ENCODE data around the gene SBNO2.
A peak's percentile ranks its signal among the peaks of the same experiment; 100 is the strongest.
"Not testable (repeated sequence)": the region's sequence is repeated elsewhere in the genome, so short reads cannot be mapped to it uniquely, and the experiment has no call there.

Gene SBNO2

DNA sequence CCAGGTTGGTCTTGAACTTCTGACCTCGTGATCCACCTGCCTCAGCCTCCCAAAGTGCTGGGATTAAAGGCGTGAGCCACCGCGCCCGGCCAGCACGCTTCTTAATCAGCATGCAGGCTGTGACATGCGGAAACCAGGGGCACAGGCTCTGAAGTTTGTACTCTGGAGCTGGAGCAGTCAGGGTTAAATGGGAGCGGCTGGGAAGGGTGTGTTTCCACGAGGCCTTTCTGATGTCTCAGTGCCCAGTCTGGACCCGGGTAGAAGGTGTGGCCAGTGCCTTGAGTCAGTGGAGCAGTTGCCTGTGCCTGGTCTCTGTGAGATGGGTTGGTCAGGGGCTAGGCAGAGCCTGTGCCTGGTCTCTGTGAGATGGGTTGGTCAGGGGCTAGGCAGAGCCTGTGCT lies 34.8 kb upstream of the SBNO2 start:
- not testable (repeated sequence) for DNase-seq

DNA sequence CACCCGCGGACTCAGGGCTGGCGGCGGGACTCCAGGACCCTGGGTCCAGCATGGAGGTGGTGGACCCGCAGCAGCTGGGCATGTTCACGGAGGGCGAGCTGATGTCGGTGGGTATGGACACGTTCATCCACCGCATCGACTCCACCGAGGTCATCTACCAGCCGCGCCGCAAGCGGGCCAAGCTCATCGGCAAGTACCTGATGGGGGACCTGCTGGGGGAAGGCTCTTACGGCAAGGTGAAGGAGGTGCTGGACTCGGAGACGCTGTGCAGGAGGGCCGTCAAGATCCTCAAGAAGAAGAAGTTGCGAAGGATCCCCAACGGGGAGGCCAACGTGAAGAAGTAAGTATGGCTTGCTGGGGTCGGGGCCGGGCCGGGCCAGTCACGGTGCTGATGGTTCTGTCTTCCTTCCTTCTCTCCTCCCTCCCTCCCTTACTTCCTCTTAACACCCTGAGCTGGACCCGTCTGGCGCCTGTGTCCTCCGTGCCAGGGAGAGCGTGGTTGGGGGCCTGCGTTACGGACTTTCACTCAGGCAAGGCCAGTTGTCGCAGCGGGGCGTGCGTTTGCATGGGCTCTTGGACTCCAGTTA lies 32.9 kb upstream of the SBNO2 start:
- DNase-seq = peak; percentile 41

DNA sequence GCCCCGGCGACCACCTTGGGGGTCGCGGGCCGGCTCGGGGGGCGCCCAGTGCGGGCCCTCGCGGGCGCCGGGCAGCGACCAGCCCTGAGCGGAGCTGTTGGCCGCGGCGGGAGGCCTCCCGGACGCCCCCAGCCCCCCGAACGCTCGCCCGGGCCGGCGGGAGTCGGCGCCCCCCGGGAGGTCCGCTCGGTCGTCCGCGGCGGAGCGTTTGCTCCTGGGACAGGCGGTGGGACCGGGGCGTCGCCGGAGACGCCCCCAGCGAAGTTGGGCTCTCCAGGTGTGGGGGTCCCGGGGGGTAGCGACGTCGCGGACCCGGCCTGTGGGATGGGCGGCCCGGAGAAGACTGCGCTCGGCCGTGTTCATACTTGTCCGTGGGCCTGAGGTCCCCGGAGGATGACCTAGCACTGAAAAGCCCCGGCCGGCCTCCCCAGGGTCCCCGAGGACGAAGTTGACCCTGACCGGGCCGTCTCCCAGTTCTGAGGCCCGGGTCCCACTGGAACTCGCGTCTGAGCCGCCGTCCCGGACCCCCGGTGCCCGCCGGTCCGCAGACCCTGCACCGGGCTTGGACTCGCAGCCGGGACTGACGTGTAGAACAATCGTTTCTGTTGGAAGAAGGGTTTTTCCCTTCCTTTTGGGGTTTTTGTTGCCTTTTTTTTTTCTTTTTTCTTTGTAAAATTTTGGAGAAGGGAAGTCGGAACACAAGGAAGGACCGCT lies 32.2 kb upstream of the SBNO2 start:
- DNase-seq = no peak

DNA sequence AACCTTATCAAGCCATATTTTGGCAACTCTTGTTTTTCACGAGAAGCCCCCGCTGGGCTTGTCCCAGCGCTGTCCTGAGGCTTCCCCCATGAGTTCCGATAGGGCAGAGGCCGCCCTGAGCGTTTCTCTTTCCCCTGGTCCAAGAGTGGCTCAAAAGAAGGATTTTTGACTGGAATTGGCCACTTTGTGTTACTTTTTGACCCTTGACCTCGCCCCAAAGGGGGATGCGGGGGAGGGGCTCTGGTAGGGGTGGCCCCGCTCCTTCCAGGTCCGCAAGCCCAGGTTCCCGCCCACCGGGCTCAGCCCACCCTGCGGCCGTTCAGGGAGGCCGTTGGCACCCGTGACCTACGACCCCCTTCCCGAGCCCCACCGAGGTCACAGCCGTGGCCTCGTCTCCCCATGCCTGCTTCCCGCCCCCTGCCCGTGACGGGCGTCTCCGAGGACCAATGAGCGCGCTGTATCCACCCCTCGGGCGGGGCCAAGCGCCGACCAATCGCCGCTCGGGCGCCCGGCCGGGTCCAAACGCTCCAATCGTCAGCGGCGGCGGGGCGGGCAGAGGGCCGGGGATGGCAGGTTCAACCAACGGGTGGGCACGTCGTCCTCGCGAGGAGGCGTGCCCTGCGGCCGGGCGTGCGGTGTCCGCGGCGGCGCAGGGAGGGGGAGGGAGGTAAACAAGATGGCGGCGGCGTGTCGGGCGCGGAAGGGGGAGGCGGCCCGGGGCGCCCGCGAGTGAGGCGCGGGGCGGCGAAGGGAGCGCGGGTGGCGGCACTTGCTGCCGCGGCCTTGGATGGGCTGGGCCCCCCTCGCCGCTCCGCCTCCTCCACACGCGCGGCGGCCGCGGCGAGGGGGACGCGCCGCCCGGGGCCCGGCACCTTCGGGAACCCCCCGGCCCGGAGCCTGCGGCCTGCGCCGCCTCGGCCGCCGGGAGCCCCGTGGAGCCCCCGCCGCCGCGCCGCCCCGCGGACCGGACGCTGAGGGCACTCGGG lies 31.3 kb upstream of the SBNO2 start, which contains the start of gene STK11:
STK11 (plus strand) TSS at position 665 of the 986 bp plus-strand sequence. CDS start 1,136 bp downstream, outside the sequence.
- DNase-seq = peak; percentile 100

DNA sequence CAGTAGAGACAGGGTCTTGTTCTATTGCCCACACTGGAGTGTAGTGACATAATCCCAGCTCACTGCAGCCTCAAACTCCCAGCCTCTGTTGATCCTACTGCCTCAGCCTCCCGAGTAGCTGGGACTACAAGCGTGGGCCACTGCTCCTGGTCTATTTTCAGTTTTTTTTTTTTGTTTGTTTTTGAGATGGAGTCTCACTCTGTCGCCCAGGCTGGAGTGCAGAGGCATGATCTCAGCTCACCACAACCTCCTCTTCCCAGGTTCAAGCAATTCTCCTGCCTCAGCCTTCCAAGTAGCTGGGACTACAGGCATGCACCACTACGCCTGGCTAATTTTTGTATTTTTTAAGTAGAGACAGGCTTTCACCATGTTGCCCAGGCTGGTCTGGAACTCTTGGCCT lies 26.5 kb upstream of the SBNO2 start:
- not testable (repeated sequence) for DNase-seq

DNA sequence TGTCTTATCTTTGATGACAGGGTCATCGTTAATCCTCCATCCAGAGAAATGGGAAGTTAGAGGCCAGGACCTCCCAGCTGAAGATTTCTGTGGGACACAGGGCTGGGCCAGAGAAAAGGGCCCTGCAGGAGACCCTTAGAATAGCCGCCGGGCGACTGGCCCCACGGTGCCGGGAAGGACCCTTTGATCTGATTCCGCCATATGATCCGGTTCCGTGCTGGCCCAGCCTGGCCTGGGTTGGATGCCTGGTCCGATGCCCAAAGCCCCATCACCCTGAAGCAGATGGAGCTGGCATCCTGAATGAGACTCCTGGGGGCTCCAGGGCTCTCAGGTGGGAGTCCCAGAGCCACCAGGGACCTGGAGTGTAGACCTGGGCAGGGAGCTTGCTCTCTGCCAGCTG lies 25.5 kb upstream of the SBNO2 start:
- DNase-seq = no peak

DNA sequence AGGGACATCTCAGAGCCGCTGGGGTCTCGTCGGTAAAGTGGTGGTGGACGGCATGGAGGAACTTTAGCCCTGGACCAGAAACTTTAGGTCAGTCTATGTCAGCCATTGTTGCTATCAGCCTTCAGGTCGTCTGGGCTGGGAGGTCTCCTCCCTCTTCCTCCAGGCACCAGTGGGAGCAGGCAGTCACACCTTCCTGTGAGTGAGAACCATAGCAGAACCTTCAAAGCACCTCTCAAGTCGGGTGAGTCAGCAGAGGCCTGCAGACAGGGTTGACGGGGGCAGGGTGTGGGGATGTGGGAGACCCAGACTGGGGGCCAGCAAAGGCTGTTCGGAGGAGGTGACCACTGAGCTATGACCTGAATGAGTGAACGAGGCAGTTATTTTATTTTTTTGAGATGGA lies 15.4 kb upstream of the SBNO2 start:
- peak; percentile 68 for DNase-seq

DNA sequence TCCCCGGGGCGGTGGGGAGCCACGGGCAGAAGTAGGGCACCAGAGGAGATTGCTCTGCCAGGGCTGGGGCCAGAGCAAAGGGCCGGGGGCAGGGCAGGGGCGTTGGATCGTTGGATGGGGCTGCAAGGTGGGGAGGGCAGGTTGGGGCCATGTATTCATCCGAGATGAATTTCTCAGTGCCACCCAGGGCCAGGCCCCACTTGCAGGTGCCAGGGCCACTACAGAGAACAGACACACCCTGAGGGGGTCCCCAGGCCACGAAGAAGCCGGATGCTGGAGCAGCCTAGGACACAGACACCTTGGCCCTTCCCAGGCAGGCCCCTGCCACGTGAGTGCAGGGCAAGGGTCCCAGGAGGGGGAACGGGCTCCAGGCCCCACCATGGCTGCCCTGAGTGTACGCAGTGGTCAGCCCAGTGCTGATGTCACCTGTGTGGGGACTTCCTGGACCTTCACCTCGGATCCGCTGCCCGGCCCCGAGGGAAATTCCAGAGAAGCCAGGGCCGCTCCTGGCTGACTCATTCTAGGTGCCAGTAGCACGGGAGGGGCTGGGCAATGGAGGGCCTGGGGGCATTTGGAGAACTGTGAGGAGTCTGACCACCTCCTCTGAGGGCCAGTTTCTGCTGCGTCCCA lies 9.6 kb upstream of the SBNO2 start:
- no peak for DNase-seq

DNA sequence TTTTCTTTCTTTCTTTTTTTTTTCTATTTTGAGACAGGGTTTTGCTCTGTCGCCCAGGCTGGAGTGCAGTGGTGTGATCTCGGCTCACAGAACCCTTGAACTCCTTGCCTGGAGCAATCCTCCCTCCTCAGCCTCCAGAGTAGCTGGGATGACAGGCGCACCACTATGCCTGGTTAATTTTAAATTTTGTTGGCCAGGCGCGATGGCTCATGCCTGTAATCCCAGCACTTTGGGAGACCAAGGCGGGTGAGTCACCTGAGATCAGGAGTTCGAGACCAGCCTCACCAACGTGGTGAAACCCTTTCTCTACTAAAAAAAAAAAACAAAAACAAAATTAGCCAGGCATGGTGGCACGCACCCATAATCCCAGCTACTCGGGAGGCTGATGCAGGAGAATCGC lies 8.7 kb upstream of the SBNO2 start:
- no peak for DNase-seq

DNA sequence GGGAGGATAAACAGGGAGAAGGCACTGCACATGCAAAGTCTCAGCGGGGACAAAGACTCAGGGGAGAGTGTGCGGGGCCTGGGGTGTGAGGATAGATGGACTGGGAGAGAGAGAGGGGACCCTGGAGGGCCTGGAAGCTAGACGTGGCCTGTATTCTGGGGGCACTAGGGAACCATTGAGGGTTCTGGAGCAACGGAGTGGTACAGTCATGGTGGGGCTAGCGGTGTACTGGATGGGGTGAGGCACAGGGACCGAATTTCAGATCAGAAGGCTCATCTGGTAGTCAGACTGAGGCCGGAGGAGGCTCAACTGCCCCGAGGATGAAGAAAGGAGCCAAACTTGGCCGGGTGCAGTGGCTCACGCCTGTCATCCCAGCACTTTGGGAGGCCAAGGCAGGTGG lies 8.0 kb upstream of the SBNO2 start:
- DNase-seq = no peak

DNA sequence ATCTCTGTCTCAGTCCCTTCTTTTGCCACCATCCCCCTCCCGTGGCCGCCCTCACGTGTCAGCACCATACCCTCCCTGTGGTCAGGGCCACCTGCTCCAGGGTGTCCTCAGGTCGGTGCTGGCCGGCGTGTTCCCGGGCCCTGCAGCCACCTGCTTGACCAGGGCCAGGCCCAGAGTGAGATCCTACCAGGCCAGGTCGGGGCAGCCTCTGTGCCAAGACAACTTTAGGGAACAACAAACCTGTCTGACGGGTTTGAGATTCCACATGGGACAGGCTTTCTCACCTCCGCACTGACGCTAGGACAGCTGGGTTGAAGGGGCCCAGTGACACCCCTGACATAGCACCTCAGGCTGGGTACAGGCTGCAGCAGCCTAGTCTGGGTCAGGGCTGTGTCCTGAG lies 7.5 kb upstream of the SBNO2 start:
- no peak for DNase-seq

DNA sequence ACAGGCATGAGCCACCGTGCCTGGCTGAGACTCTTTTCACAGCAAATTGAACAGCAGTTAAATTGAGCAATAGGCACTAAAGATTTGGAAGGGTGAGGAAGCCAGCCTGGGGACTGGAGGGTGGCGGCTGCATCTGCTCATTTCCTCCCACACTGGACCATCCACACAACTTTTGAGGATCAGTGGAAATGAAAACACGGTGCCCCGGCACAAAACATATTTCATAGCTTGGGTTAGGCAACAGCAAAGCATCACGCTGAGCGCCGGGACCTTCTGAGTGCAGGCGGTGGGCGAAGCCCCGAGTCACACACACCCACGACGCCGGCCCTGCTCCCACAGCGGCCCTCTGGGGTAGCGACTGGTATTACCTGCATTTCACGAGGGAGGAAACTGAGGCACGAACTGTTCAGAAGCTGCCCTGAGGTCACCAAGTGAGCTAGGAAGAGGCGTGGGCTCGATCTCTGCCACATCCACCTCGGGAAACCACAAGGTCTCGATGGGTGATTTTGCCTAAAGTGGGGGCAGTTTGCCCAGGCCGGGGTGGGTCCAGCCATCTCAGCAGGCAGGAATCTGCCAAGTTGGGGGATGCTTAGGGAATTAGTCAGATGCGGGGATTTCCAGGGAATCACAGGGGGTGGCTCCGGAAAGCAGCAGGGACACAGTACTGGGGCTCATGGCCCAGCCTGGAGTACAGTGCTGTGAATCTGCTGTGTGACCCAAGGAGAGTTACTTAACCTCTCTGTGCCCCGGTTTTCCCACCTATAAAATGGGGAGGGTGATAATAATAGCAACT lies 3.5 kb upstream of the SBNO2 start:
- no peak for DNase-seq

DNA sequence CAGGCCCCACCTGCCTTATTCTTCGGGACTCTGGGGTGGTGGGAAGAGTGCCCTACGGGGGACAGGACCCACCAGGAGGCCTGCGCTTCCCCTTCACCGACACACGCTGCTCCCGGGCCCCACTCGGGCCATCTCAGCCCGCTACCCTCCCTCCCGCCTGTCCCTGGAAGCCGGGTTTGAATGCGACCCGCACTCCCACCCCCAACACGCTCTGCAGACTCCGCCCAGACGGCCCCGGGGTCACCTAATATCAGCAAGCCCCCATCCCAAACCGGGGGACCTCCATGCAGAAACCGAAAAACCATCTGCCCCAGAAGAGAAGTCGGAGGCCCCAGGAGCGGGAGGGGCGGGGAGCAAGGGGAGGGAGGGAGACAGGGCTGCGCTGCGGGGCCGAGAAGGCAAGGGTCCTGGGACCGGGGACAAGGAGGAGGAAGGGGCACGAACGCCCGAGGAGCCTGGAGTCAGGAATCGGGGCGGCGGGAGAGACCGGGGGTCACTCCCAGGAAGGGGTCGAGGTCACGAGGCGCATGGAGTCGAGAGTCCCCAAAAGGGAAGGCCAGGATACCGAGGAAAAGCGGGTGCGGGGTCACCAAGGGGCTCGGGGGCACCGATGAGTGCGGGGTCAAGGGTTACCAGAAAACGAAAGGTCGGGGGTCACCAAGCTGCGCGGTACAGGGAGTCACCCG lies 766 bp downstream of the SBNO2 start:
- DNase-seq = peak; percentile 52

DNA sequence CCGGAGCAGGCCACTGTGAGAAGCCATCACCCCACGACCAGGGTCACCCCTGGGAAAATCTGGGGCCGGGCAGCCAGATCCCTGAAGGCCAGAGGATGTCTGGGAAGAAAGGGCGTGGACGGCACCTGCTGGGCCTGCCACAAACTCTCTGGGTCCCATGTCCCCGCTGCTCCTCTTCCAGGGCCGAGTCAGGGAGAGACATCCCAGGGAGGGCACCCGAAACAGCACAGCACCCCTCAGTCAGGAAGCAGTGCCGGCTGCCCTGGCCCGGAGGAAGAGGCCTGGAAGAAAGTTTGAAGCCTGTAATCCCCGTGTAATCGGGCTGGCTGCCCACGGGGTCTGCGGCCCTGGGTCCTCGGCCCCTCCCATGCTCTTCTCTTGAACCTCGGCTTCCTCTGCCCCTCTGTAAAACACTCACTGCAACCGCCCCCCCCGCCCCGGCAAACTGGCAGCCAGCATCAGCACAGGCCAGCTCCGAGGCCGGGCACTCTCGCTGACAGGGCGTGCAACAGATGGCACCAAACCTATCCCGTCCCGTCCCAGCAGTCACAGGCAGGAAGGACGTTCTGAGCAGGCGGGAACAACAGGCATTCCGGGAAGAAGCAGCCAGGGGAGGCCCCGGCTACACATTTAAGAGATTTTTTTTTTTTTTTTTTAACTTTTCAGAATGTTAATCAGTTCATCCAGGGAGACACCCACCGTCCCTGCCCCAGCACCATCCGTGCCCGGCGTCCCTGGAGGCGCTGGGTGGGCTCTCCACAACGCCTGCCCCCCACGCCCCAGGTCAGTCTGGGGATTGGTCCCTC lies 1.5 kb downstream of the SBNO2 start:
- no peak for DNase-seq

DNA sequence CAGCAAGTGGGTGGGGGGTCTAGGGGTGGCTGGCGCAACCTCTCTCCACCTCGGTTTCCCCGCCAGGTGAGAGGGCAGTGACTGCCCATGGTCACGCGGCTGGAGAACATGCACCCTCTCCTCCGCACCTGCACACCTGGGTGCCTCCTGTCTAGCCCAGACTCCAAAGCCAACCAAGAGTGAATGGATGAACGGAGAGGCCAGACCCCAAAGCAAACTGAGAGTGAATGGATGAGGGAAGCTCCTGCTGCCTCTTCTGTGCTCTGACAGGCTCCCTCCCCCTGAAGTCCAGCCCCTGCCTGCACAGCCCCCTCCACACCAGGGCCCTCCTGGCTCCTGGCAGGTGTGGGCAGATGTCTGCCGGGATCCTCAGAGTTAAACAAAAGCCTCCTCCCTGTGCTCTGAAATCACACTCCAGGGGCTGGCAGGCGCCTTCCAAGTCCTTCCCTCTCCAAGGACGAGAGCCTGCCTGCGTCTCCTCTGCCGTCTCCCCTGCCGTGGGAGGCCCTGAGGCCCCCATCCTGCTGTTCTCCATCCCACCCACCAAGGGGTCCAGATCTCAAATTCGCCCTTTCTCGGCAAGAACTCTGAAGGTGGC lies 2.2 kb downstream of the SBNO2 start:
- no peak for DNase-seq

DNA sequence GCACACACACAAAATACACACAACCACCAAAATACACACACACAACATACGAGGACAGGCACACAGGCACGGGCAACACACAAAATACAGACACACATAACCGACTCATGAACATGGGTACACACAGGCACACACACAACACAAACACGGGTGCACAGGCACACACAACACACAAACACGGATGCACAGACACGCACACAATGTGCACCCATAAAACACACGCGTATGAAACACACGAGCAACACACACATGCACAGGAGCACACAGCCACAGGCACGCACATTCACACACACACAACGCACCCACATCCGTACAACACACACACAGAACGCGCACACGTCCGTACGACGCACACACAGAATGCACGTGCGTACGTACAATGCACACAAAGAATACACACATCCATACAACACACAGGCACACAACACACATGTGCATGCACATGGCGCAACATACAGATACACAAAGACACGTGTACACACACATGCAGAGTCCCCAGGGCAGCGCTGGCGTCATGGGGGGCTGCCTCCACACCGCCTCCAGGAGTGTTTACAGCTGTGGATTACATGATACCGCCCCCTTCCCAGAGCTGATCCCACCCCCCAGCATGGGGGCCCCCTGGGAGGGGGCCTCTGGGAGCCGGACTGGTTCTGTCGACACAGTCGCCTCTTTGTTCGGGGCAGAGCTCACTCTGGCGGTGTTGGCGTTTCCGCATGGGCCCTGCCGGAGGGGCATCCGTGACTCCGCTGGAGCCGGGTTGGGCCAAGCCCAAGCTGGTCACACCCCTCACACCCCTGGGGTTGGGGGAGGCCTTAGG lies 2.9 kb downstream of the SBNO2 start:
- no peak for DNase-seq

DNA sequence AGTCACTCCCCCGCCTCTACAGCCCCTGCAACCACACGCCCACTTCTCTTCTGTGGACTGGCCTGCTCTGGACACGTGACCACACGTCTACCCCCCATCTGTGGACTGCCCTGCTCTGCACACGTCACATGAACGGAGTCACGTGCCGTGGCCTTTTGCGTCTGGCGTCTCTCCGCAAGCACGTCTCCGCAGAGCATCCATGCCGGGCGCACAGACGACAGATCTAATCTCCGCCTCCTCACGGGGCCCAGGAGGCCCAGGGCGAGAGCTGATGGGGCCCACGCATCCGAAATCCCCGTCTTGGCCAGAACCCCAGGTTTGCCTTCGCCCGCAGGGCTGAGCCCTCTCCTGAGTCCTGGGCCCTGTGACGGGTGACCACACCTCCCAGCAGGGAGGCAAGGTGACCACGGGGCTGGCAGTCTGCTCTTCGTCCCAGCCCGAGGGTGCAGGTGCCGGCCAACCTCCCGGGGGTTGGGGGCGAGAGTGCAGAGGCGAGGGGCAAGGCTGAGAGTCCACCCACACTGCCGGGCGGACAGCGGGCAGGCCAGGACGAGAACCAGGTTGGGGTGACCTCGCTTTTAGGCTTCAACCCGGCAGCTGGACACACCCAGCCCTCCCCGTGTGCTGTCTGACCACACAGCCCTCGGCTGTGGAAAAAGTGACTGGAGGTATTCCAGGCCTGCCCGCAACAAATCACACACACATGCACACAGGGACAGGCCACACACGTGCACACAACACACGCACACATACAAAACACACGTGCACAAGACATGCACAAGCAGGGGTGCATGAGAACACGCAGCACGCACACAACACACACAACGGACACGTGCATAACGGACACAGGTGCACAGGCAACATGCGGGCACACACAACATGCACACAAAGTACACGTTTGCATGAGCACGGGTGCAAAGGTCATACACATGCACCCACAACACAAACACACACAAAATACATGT lies 3.9 kb downstream of the SBNO2 start:
- DNase-seq = no peak

DNA sequence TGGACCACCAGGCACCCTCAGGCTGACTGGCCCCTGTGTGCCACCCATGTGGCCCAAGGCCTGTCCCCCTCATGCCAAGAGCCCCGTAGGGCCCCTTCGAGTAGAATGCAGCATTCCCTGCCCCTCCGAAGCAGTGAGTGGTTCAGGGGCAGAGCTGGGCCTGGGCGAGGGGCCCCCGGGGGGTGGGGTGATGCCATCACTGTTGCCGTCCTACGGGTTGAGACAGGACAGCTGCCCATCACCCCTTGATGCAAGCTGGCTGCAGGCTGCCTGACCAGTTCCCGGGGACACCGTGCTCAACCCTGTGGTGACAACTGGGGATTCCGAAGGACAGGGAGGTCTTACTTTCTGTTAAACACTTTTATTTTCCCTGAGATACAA lies 4.7 kb downstream of the SBNO2 start:
- no peak for DNase-seq
